ENCODE results near the gene GNPTAB.

The GNPTAB gene

DNA sequence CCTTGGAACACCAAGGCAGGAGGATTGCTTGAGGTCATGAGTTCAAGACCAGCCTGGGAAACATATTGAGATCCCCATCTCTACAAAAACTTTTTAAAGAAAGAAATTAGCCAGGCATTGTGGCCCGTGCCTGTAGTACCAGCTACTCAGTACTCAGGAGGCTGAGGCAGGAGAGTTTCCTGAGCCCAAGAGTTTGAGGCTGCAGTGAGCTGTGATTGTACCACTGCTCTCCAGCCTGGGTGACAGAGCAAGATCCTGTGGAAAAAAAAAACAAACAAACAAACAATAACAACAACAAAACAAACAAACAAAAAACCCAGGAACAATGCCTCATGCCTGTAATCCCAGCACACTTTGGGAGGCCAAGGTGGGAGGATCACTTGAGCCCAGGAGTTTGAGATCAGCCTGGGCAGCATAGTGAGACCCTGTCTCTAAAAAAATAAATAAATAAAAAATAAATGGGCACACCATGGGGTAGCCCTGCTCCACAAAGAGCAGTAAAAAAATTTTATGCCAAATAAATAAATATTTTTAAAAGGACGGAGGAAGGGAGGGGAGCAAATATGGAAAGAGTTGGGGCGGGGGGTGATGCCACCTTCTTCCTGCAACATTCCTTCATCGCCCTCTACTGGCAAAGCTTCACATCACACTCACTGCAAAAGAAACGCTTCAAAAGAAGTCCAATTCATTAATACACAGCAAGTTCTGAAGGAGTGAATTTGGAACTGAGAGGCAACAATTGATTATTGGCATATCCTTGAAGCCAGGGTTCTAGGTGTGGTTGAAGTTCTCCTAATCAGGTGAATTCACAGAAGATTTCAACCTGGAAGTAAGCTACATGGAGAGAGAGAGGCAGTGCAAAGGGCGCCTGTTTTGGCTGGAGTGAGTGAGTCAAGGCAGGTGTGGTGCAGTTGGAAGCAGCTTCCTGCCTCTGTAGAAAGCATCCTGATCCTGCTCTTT is 8.8 kb upstream of the GNPTAB start:
- CTCF ChIA-PET, result interaction anchor here (0.7 to 15.8 kb wide), 40 partner anchors 12 to 972 kb away, joined by 3 to 262 read pairs (median 4); partner anchors contain the start of gene GNPTAB
- POLR2A ChIA-PET, result no interaction called here
- TF ChIP-seq, protein P1, sequence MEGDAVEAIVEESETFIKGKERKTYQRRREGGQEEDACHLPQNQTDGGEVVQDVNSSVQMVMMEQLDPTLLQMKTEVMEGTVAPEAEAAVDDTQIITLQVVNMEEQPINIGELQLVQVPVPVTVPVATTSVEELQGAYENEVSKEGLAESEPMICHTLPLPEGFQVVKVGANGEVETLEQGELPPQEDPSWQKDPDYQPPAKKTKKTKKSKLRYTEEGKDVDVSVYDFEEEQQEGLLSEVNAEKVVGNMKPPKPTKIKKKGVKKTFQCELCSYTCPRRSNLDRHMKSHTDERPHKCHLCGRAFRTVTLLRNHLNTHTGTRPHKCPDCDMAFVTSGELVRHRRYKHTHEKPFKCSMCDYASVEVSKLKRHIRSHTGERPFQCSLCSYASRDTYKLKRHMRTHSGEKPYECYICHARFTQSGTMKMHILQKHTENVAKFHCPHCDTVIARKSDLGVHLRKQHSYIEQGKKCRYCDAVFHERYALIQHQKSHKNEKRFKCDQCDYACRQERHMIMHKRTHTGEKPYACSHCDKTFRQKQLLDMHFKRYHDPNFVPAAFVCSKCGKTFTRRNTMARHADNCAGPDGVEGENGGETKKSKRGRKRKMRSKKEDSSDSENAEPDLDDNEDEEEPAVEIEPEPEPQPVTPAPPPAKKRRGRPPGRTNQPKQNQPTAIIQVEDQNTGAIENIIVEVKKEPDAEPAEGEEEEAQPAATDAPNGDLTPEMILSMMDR (IDR thresholded peaks at IDR 0.05; ENCODE audit: control extremely low read depth, extremely low read depth, low read depth, missing control alignments), result peak; percentile 78
- peak; percentile 56 for DNase-seq (ENCODE audit: extremely low spot score)

- CTCF ChIA-PET, result interaction anchor here (1.0 to 15.8 kb wide), 19 partner anchors 13 to 424 kb away, joined by 3 to 262 read pairs (median 6); partner anchors contain the start of gene GNPTAB
- no peak for DNase-seq (ENCODE audit: extremely low spot score)
- TF ChIP-seq, protein P1 (IDR thresholded peaks at IDR 0.05; ENCODE audit: control extremely low read depth, extremely low read depth, low read depth, missing control alignments), result no peak
- POLR2A ChIA-PET, result interaction anchor here (0.6 kb wide), 1 partner anchor 18 kb away, joined by 5 read pairs; no protein-coding TSS in a partner anchor
These were observed 8.0 kb upstream of the GNPTAB start for GRCh38 chr12:101838628-101839323.

DNA sequence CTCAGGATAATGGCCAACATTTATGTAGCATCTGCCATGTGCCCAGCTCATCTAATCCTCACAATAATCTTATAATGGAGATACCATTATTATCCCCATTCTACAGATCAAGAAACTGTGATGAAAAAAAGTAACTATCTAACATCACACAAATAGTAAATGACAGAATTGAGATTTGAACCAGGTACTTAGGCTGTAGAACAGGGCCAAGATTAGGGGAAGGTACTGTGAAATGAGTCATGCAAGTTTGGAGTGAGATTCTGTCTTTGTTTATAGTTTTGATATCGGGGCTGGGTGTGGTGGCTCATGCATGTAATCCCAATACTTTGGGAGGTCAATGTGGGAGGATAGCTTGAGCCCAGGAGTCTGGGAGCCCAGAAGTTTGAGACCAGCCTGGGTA is 1.3 kb upstream of the GNPTAB start:
- ChIA-PET POLR2A (no interaction called here), CTCF (interaction anchor here (1.2 to 17.9 kb wide), 10 partner anchors 13 to 425 kb away, joined by 3 to 262 read pairs (median 14); no protein-coding TSS in a partner anchor)
- no peak for DNase-seq (ENCODE audit: extremely low spot score)
- TF ChIP-seq, protein P1 (IDR thresholded peaks at IDR 0.05; ENCODE audit: control extremely low read depth, extremely low read depth, low read depth, missing control alignments), result no peak

DNA sequence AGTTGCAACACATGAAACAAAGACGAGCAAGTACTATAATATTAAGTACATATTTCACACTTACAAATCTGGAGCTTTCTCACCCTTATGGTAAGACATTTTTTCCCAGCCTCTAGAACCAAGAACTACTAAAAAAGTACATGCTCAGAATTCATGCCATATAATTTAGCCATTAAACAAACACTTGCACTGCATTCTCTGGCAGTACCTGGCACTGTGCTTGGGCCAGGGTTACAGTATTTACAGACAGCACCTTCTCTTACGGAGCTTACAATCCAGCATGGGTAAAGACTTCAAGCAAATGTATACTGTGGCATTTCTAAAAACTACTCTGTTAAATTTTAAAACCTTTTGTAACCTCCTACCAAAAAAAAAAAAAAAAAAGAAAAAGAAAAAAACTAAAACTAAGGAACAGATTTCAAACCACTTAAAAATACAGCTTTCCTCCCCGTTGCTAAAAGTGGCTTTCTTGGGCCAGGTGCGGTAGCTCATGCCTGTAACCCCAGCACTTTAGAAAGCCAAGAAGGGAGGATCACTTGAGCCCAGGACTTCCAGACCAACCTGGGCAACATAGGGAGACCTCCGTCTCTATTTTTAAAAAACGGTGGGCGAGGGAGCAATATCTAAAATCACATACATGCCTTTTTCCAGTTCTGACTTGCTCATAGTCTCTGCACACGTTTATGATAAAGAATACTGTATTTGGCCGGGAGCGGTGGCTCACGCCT is 956 bp downstream of the GNPTAB start:
- TF ChIP-seq, protein P1 (IDR thresholded peaks at IDR 0.05; ENCODE audit: control extremely low read depth, extremely low read depth, low read depth, missing control alignments), result no peak
- POLR2A ChIA-PET, result interaction anchor here (0.7 to 1.3 kb wide), 4 partner anchors 9 to 1256 kb away, joined by 3 to 8 read pairs (median 5); partner anchors contain the start of gene GAS2L3

DNA sequence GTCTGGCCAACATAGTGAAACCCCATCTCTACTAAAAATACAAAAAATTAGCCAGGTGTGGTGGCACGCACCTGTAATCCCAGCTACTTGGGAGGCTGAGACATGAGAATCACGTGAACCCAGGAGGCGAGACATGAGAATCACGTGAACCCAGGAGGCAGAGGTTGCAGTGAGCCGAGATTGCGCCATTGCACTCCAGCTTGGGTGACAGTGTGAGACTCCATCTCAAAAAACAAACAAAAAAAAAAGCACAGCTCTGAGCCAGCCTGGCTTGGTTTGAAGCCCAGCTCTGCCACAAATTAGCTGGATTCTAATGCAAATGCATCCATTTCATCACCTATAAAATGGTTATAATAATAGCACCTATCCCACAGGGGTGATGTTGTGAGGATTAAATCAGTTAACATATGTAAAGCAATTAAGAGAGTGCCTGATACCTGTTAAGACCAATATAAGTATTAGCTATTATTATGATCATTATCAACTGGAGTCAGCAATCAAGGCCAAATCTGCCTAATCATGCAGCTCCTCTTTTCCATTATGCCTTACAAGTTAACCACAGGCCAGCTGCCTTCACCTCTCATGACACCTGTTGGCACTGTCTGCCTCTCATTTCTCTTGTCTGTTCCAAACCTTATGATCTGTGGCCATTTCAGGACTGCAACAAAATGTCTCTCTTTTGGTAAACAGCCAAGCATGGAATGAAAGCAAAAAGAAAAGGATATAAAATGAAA is 2.1 kb downstream of the GNPTAB start:
- DNase-seq (ENCODE audit: extremely low spot score), result no peak
- ChIA-PET CTCF (interaction anchor here (0.7 to 17.9 kb wide), 13 partner anchors 13 to 111 kb away, joined by 3 to 262 read pairs (median 3); no protein-coding TSS in a partner anchor), POLR2A (no interaction called here)
- TF ChIP-seq, protein P1 (IDR thresholded peaks at IDR 0.05; ENCODE audit: control extremely low read depth, extremely low read depth, low read depth, missing control alignments), result no peak

More for the DNA sequence above, 956 bp downstream of the GNPTAB start:
- DNase-seq (ENCODE audit: extremely low spot score), result no peak
- CTCF ChIA-PET, result interaction anchor here (0.8 to 17.9 kb wide), 27 partner anchors 8 to 435 kb away, joined by 3 to 262 read pairs (median 5); no protein-coding TSS in a partner anchor
